T47D (cell line): Measurements from ENCODE around the gene IZUMO4.

Source experiments
- DNase-seq, 2 experiments: peaks; one replicate each; pipeline versions ENCODE4 v3.0.0 to v3.0.0-alpha.2; 2011 to 2012; ENCODE audit warnings: low read depth in 1 of 2, low spot score in 1 of 2
- JUND ChIP-seq: IDR thresholded peaks from 2 replicates; pipeline ENCODE4 v1.6.1; 2012; ENCODE audit warnings: low read depth
- in situ Hi-C: cut with HindIII; loops from 2 replicates; pipeline ENCODE4 v1.10.0; 2016; ENCODE audit warnings: low sequenced_read_pairs, low pct_unique_long_range_greater_than_20kb

The IZUMO4 gene

GRCh38 chr19:2053601-2054389 is 42.9 kb upstream of the IZUMO4 start:
- in situ Hi-C loops: no loop called here
- no peak for TF ChIP-seq JUND
- DNase-seq: no peak

GRCh38 chr19:2054763-2055162 is 42.0 kb upstream of the IZUMO4 start:
- TF ChIP-seq JUND: no peak
- in situ Hi-C loops: no loop called here
- DNase-seq: no peak

GRCh38 chr19:2055931-2056836 is 40.5 kb upstream of the IZUMO4 start:
- TF ChIP-seq JUND: no peak
- in situ Hi-C loops: no loop called here
- DNase-seq: peak in 1 of 2 experiments; percentile 62

- TF ChIP-seq JUND: no peak
- no peak for DNase-seq
- in situ Hi-C loops: no loop called here
Observed at GRCh38 chr19:2056837-2057192, 39.9 kb upstream of the IZUMO4 start.

GRCh38 chr19:2057484-2058469 is 38.9 kb upstream of the IZUMO4 start:
- TF ChIP-seq JUND: no peak
- no peak for DNase-seq
- in situ Hi-C loops: no loop called here

GRCh38 chr19:2058570-2059421 is 37.9 kb upstream of the IZUMO4 start:
- in situ Hi-C loops: no loop called here
- TF ChIP-seq JUND: no peak
- DNase-seq: no peak

GRCh38 chr19:2059422-2060201 is 37.1 kb upstream of the IZUMO4 start:
- no peak for TF ChIP-seq JUND

GRCh38 chr19:2060884-2061494 is 35.7 kb upstream of the IZUMO4 start:
- no peak for DNase-seq
- no peak for TF ChIP-seq JUND
- in situ Hi-C loops: no loop called here

More at GRCh38 chr19:2059422-2060201, 37.1 kb upstream of the IZUMO4 start:
- peak in 1 of 2 experiments; percentile 86 for DNase-seq
- in situ Hi-C loops: no loop called here

GRCh38 chr19:2061495-2062388 is 35.0 kb upstream of the IZUMO4 start:
- peak; percentile 76 to 97 for DNase-seq

GRCh38 chr19:2062389-2062729 is 34.4 kb upstream of the IZUMO4 start:
- TF ChIP-seq JUND: no peak
- in situ Hi-C loops: no loop called here

More at GRCh38 chr19:2061495-2062388, 35.0 kb upstream of the IZUMO4 start:
- in situ Hi-C loops: no loop called here
- no peak for TF ChIP-seq JUND

More at GRCh38 chr19:2062389-2062729, 34.4 kb upstream of the IZUMO4 start:
- no peak for DNase-seq
